GM20000 (cell line): ENCODE data around the gene F13B.

Experiments used
- DNase-seq: peaks from one replicate; pipeline ENCODE4 v3.0.0; 2012; ENCODE audit warnings: low spot score
- CTCF ChIP-seq: IDR thresholded peaks from 2 replicates; pipeline ENCODE4 v1.5.1; 2012; ENCODE audit warnings: mild to moderate bottlenecking, control low read depth; ENCODE audit errors: extremely low read depth, missing control alignments

Gene F13B

GRCh38 chr1:197021716-197022115 is 45.3 kb downstream of the F13B start:
- TF ChIP-seq CTCF, result no peak
- DNase-seq, result no peak

- DNase-seq, result no peak
- TF ChIP-seq CTCF, result no peak
Measured at GRCh38 chr1:197017558-197018146, 49.4 kb downstream of the F13B start.

- DNase-seq, result no peak
- no peak for TF ChIP-seq CTCF
Measured at GRCh38 chr1:197016751-197017150, 50.3 kb downstream of the F13B start.

- no peak for TF ChIP-seq CTCF
- no peak for DNase-seq
Measured at GRCh38 chr1:197013234-197013633, 53.8 kb downstream of the F13B start.

DNA sequence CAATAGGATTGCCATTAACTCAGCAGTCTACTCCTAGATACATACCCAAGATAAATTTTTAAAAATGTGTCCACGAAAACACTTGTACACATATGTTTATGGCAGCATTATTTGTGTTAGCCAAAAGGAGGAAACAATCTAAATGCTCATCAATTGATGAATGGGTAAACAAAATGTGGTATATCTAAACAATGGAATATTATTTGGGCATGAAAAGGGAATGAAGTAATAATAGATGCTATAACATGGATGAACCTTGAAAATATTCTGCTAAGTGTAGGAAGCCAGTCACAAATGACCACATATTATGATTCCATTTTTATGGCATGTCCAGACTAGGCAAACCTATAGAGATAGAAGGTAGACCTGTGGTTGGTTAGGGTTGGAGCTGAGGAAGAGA is 55.4 kb downstream of the F13B start:
- no peak for TF ChIP-seq CTCF
- DNase-seq, result no peak

DNA sequence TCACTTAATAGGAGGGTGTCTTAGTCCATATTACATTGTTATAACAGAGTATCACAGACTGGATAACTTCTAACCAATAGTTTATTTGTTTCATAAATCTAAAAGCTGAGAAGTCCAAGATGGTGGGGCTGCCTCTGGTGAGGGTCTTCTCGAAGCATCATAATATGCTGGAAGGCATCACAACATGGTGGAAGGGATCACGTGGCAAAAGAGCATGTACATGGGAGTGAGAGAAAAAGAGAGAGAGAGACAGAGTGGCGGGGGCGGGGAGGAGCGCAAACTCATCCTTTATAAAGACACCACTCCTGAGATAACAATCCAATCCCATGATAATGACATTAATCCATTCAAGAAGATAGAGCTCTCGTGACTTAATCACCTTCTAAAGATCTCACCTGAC is 58.2 kb downstream of the F13B start:
- DNase-seq, result no peak
- TF ChIP-seq CTCF, result no peak

GRCh38 chr1:197003132-197003531 is 63.9 kb downstream of the F13B start:
- DNase-seq, result no peak
- TF ChIP-seq CTCF, result no peak

DNA sequence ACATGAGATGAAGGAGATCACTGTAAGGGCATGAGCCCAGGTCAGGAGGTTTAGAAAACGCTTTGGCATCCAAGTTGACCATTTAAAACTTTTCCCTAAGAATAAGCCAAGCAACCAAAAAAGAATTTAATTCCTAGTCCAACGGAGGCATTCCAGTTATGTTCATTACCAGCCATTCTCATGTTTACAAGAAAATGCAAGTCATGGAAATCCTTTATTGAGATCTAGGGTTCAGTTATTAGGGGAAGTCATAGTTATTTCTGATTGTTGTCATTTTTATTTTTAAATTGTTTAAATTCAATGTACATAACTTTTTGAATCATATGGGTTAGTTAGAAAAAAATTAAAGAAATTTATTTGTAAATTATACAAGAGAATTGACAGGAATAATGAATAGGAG is 65.2 kb downstream of the F13B start:
- TF ChIP-seq CTCF, result no peak
- DNase-seq, result no peak
